GM20431 (cell line): ENCODE results near the gene PTTG1.

ENCODE experiments used
- in situ Hi-C: fragments of 300-500 bp; cut with MseI, MboI; formaldehyde crosslinking; loops from one replicate; pipeline ENCODE4 v1.15.0; 2020; ENCODE audit warnings: low sequenced_read_pairs; ENCODE audit not compliant: unreplicated experiment

The PTTG1 gene

GRCh38 chr5:160450164-160450932 lies 28.7 kb downstream of the PTTG1 start:
- in situ Hi-C loops, result no loop called here

- in situ Hi-C loops, result no loop called here
Measured at GRCh38 chr5:160451281-160451680, 29.6 kb downstream of the PTTG1 start.

GRCh38 chr5:160452036-160452435 lies 30.4 kb downstream of the PTTG1 start:
- in situ Hi-C loops, result no loop called here

GRCh38 chr5:160452795-160453194 lies 31.1 kb downstream of the PTTG1 start:
- in situ Hi-C loops, result no loop called here

GRCh38 chr5:160453751-160454150 lies 32.1 kb downstream of the PTTG1 start:
- in situ Hi-C loops, result no loop called here

- in situ Hi-C loops, result no loop called here
Measured at GRCh38 chr5:160455600-160455999, 33.9 kb downstream of the PTTG1 start.

- in situ Hi-C loops, result no loop called here
Measured at GRCh38 chr5:160456480-160457177, 35.0 kb downstream of the PTTG1 start.

GRCh38 chr5:160457252-160457651 lies 35.6 kb downstream of the PTTG1 start:
- in situ Hi-C loops, result no loop called here

GRCh38 chr5:160458806-160459800 lies 37.4 kb downstream of the PTTG1 start:
- in situ Hi-C loops, result no loop called here

- in situ Hi-C loops, result no loop called here
Measured at GRCh38 chr5:160460377-160461049, 38.9 kb downstream of the PTTG1 start.

GRCh38 chr5:160461378-160461777 lies 39.7 kb downstream of the PTTG1 start:
- in situ Hi-C loops, result no loop called here

GRCh38 chr5:160462167-160462566 lies 40.5 kb downstream of the PTTG1 start:
- in situ Hi-C loops, result no loop called here

- in situ Hi-C loops, result no loop called here
Measured at GRCh38 chr5:160463227-160463626, 41.6 kb downstream of the PTTG1 start.

- in situ Hi-C loops, result no loop called here
Measured at GRCh38 chr5:160463740-160464465, 42.2 kb downstream of the PTTG1 start.

GRCh38 chr5:160464466-160464797 lies 42.8 kb downstream of the PTTG1 start:
- in situ Hi-C loops, result no loop called here

- in situ Hi-C loops, result no loop called here
Measured at GRCh38 chr5:160466116-160466515, 44.5 kb downstream of the PTTG1 start.

- in situ Hi-C loops, result no loop called here
Measured at GRCh38 chr5:160466889-160467554, 45.4 kb downstream of the PTTG1 start.

GRCh38 chr5:160467555-160468362 lies 46.1 kb downstream of the PTTG1 start:
- in situ Hi-C loops, result no loop called here
